GM12891 (cell line): ENCODE results near the gene CSPG5.

Source experiments
- POLR2A ChIP-seq: IDR thresholded peaks from 2 replicates; pipeline ENCODE4 v1.6.1; 2011; ENCODE audit warnings: low read depth, low read length, control low read depth
- POLR2AphosphoS5 ChIP-seq: IDR thresholded peaks from 2 replicates; pipeline ENCODE4 v1.6.1; 2011; ENCODE audit warnings: low read depth, low read length, control low read depth

- TF ChIP-seq POLR2AphosphoS5, result no peak
- TF ChIP-seq POLR2A, result no peak
Observed at GRCh38 chr3:47592066-47592795, 13.6 kb upstream of the CSPG5 start.
